GM19035 (cell line): ENCODE measurements around the gene PRG2.
"Not testable (repeated sequence)": the region's sequence is repeated elsewhere in the genome, so short reads cannot be mapped to it uniquely, and the experiment has no call there.

Source experiments
- ATAC-seq: cut with Tn5 transposase; IDR thresholded peaks from one replicate; pipeline ENCODE4 v1.9.1; 2021; ENCODE audit not compliant: unreplicated experiment

The PRG2 gene

DNA sequence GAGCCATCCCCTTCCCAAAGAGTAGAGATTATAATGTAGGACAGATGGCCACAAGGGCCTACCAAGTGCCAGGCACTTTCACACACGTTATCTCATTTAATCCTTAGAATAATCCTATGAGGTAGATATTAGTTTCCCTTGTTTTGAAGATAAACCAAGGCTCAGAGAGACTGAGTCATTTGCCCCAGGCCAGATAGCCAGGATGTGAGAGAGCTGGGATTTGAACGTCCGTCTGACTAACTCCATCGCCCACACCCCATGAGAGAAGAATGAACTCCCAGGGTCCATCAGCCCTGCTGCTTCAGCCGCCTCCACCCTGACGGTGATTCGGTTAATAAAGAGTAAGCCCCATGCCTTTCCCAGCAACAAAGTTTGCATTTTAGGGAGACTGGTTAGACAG, 20.2 kb downstream of the PRG2 start:
- ATAC-seq = no peak

DNA sequence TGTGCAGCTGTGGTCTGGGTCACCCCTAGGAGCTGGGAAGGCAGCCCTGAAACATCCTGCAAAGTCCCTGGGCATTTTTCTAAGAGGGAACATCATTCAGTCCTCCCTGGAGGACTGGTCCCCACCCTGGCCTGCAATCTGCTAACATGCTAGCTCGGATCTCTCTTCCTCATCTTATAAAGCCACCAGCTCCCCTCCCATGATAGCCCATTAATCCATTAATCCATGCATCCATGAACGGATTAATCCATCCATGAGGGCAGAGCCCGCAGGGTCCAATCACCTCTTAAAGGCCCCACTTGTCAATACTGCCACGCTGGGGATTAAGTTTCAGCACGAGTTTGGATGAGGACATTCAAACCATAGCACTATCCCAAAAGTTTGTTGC, 21.6 kb downstream of the PRG2 start:
- no peak for ATAC-seq

- ATAC-seq = no peak
Measured at GRCh38 chr11:57368106-57368844, 22.2 kb downstream of the PRG2 start.

- no peak for ATAC-seq
Measured at GRCh38 chr11:57364851-57365660, 25.4 kb downstream of the PRG2 start.

GRCh38 chr11:57363131-57364080, 27.0 kb downstream of the PRG2 start:
- no peak for ATAC-seq

- ATAC-seq = no peak
Measured at GRCh38 chr11:57361926-57362325, 28.5 kb downstream of the PRG2 start.

DNA sequence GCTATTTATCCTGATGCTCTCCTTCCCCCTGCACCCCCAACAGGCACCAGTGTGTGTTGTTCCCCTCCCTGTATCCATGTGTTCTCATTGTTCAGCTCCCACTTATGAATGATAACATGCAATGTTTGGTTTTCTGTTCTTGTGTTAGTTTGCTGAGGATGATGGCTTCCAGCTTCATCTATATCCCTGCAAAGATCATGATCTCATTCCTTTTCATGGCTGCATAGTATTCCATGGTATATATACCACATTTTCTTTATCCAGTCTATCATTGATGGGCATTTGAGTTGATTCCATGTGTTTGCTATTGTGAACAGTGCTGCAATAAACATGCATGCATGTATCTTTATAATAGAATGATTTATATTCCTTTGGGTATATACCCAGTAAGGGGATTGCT, 29.0 kb downstream of the PRG2 start:
- ATAC-seq = not testable (repeated sequence)

DNA sequence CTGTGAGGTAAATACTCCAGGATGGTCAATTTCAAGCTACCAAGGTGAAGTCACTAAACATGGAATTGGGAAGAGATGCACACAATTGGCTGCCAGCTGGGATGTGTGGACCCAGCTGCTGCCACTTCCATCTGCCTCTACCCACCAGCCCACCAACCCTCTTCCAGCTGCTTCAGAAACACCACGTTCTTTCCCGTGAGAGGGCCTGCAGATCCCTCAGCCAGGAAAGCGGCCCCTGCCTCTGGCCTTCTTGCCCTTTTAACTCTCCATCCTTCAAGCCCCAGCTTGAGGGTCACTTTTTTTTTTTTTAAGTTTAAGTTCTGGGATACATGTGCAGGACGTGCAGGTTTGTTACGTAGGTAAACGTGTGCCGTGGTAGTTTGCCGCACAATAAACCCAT, 29.5 kb downstream of the PRG2 start:
- no peak for ATAC-seq

- no peak for ATAC-seq
Measured at GRCh38 chr11:57359896-57360690, 30.4 kb downstream of the PRG2 start.

DNA sequence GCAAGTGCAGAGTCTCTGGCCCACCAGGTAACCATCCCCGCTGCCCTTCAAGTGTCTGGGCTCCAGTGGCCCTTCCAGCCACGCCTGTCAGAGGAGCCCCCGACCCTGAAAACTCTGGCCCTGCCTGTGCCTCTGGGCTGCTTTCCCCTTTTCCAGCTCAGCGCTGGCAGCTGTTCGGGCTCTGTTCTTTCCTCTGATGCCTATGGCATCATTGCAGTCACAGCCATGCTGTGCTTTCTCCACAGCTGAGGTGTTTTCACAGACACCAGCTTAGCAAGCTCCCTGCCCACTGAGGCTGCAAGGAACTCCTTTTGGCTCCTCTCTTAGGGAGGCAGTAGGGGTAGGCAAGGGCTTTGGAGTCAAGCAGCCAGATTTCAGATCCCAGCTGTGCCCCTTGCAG, 31.1 kb downstream of the PRG2 start:
- ATAC-seq = no peak

DNA sequence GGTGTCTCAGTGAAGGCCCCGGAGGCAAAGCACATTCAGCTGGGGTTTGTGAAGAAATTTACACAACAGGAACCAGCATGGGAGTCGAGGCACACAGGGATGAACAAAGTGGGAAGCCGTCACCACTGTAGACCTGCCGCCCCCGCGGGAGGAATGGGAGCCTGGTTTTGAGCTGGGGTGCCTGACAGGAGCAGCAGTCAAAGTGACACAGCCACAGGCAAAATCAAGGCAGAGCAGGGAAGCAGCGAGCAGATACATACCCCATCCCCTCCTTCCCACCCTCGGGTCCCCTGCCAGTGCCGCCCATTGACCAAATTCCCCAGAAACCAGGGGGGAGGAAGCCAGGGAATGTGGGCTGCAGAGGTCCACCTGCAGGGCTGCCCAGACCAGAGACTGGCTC, 31.5 kb downstream of the PRG2 start:
- ATAC-seq = no peak

DNA sequence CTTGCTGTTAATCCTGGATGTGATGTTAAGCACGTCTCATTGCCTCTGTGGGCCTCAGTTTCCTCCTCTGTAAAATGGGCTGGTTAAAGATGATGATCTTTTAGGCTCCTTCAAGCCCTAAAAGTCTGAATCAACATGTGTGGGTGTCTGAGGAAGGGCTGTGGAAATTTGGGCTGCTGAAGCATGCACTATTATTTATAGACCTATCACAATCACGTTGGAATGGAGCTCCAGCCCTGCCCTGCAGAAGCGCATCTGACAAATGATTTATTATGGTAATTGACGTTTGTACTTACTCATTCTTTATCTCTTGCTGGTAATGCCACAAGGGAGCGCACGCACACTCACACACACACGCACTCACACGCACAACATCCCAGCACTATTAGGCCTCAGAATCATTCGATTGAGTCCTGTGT, 31.9 kb downstream of the PRG2 start:
- no peak for ATAC-seq

- no peak for ATAC-seq
Measured at GRCh38 chr11:57357856-57358255, 32.6 kb downstream of the PRG2 start.

DNA sequence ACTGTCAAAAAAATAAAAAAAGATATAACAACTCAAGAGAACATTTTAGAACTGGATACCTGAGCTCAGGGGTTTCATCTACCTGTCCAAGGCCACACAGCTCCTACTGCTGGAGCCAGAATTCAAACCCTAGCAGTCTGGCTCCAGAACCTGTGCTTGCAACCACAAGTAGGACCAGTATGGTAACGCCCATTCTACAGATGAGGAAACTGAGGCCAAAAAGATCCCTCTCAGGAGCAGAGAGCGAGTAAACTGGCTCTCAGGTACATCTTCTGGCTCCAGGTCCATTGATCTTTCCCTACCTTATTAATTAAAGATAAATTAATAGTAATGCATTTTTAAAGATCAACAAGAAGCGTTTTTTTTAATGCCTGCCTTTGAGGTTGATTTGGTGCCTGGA, 33.1 kb downstream of the PRG2 start:
- no peak for ATAC-seq

- no peak for ATAC-seq
Measured at GRCh38 chr11:57356268-57356667, 34.2 kb downstream of the PRG2 start.

DNA sequence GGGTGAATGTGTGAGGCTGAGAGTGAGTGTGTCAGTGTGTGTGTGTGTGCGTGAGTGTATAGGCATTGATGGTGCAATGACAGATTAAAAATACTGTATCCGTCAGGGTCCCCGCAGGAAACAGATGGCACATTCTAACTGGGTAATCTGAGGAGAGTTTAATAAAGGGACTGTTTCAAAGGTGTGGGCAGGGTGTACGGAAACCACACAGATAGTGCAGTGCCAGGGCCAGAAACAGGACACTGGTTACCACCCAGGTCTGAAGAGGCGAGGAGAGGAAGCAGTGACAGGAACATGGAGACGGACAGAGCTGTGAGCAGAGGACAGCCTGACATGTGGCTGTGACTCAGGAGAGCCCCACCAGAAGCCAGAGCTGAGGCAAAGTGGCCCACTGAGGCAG, 35.8 kb downstream of the PRG2 start:
- no peak for ATAC-seq

- ATAC-seq = no peak
Measured at GRCh38 chr11:57353852-57354251, 36.6 kb downstream of the PRG2 start.

DNA sequence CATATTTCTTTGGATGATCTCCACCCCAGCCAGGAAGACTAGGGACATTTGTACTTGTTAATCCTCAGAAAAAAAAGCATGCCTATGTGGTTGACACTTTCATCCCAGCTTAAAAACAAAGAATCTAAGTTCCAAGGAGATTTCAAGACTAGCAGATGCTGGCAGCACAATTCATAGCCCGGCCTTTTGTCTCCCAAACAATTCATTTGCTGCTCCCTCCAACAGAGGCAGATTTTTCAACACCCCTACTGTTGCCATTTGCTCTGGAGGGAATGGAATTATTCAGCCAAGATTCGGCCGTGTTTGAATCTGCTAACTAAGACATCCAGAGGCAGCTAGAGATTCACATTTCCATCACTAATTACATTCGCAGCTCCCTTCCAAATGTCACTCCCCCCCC, 37.0 kb downstream of the PRG2 start:
- no peak for ATAC-seq

DNA sequence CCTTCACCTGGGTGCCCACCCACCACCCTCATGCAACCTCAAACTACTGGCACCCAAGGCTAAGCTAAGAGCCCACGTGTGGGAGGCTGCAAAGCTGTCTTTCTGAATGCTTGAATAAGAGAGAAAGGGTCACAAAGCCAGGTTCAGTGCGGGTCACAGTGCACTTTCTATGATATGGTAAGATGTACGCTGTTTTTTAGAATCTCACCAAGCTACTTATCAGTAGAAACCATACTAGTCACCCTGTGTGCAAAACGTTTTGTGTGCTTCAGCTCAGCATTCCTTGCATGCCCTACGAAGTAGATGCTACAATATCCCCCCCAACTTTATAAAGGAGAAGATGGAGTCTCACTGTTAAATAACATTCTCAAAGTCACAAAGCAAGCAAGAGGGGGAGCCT, 37.4 kb downstream of the PRG2 start:
- no peak for ATAC-seq

- no peak for ATAC-seq
Measured at GRCh38 chr11:57349491-57350274, 40.8 kb downstream of the PRG2 start.
